Activated T-cell treated with anti-CD3 and anti-CD28 coated beads for 48 hours (primary cell): ENCODE results near the gene ANKRD44.

Source experiments
- DNase-seq: peaks from one replicate; pipeline ENCODE4 v3.0.0-alpha.2; 2020; ENCODE audit warnings: low read depth

Gene ANKRD44

DNA sequence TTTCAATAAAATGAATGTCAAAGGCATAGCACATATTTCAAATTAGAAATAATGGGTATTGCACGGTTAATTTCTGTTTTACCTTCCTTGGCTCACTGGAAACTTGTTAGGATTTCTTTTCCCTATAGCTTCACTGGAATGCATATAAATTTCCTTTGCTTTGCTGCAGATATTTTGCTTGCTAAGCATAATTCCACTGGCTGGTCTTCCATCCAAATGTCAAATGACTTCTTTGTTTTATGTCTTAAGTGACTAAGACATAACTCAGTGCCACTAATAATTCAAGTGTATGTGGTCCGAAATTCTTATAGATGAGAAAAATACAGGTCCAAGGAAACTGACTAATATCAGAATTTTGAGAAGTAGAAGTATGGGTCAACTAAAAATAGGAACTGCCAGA is 201.3 kb downstream of the ANKRD44 start:
- no peak for DNase-seq

- no peak for DNase-seq
Observed at GRCh38 chr2:197108758-197109157, 201.8 kb downstream of the ANKRD44 start.

- DNase-seq, result no peak
Observed at GRCh38 chr2:197107291-197108269, 203.0 kb downstream of the ANKRD44 start.

DNA sequence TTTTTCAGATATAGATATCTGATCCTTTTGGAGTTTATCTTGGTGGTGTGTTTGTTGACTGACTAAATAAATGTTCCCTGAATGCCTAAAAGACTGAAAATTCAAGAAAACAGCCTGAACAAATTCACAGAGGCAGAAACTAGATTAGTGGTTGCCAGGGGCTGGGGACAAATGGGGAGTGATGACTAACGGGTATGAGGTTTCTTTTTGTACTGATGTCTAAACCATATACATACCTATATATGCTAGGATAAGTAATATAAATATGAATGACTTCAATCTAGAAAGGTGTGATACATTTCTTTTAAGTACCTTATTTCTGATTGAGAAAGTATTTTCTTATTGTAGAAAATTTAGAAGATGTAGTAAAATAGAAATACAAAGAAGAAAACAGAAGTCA is 207.2 kb downstream of the ANKRD44 start:
- DNase-seq, result no peak

- no peak for DNase-seq
Observed at GRCh38 chr2:197102231-197102630, 208.3 kb downstream of the ANKRD44 start.

DNA sequence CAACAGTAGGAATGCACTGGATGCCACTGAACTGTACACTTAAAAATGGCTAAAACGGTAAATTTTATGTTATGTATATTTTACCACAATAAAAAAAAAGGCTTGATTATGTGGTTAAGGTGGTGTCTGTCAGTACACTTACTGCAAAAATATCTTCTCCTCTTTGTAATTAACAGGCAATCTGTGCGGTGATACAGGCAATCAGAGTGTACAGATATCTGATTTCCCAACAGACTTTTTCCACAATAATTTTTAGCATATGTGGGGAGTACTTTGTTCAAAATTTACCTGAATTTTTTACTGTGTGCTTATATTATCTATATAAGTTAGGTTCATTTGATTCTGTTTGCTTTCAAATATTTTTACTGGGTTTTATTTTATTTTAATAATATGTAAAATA is 209.1 kb downstream of the ANKRD44 start:
- DNase-seq, result no peak

GRCh38 chr2:197097578-197098366 is 212.8 kb downstream of the ANKRD44 start:
- DNase-seq, result no peak

DNA sequence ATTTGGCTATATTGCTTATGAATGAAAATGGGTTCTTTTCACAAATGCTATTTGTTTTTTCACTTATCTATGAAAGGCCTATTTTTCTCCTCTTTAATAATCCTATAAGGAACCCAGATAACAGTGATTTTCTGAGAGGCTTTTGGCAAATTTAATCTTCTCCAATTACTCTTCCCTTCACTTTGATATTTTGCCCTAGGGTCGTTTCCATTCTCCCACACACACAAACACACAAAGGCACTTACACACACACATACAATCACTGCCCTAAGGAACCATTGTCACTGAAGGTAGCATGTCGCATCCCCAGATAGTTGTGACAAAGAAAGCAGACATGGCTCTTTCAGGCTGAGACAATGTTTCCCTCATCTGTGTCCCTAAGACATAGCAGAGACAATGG is 213.9 kb downstream of the ANKRD44 start:
- no peak for DNase-seq

- DNase-seq, result no peak
Observed at GRCh38 chr2:197092431-197092830, 218.1 kb downstream of the ANKRD44 start.

DNA sequence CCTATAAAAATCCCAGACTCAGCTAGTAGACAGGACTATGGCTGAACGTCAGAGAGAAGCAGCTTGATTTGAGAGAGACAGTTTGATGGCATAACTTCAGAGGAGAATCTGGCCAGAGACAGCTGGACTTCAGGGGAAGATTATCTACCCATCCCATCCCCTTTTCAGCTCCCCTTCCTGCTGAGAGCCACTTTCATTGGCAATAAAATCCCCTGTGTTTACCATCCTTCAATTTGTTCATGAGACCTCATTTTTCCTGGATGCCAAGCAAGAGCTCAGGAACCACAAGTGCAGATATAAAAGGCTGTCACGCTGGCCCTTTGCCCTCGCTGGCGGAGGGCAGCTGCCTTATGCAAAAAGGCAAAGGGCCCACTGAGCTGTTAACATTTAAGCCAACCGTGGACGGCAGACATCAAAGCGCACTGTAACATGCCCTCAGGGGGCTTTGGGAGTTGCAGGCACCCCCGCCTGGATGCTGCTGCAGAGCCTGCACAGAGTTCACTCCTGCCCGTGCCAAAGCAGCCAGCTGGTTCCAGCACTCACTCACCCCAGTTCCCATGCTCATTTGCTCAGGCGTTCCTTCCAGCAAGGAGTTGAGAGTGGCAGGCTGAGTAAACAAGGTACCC is 219.7 kb downstream of the ANKRD44 start:
- no peak for DNase-seq

- DNase-seq, result no peak
Observed at GRCh38 chr2:197089655-197090054, 220.9 kb downstream of the ANKRD44 start.

DNA sequence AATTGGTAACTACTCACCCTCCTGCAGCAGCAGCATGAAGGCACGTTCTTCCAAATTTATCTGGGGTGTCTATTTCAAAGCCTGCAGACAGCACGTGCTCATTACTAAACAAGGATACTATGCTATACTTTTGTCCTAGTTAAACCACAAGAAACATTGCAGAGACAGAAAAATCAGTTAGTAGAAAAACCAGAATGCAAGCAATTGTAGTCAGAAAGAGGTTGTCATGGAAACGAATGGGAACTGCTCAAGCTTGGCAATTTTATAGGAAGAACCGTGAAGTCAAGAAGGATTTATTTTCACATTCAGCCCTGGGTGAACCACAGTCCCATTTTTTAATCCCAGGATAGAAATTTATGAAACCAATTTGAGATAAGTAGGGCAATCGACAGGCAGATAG is 221.9 kb downstream of the ANKRD44 start:
- DNase-seq, result no peak

DNA sequence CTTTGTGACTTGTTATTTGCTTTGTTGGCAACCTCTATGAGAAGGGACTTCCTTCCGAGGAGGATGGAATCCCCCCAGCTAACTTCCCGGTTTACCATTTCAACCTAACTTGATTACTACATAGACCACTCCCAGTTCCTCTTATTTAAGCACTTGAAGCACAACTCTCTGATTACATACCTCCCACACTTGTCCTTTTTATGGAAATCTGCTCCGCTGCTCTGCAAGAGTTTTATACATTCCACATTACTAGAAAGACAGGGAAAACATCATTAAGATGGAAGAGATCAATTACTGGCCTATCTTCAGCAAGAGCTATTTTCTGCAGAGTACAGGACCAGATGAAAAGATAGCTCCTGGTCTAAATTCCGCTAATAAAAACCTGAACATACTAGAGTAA is 224.1 kb downstream of the ANKRD44 start:
- no peak for DNase-seq

- no peak for DNase-seq
Observed at GRCh38 chr2:197085665-197086064, 224.9 kb downstream of the ANKRD44 start.

DNA sequence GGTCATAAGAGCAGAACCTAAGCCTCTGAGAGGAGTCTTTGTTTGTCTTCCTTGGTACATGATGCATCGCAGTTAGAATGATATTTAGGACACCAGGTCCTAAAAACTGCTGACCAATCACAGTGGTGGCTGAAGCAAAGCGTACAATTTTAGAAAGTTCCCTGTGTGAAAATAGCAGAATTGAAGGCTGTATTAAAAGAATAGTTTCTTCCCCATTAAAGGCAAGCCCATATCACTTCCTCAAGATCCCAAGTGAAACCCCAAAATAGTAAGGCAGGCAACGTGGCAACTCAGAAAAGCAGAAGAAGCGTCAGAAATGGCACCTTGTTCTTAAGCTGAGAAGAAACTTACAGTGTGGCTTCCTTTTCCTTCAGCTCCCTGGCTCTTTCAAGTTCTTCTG is 229.3 kb downstream of the ANKRD44 start:
- no peak for DNase-seq

DNA sequence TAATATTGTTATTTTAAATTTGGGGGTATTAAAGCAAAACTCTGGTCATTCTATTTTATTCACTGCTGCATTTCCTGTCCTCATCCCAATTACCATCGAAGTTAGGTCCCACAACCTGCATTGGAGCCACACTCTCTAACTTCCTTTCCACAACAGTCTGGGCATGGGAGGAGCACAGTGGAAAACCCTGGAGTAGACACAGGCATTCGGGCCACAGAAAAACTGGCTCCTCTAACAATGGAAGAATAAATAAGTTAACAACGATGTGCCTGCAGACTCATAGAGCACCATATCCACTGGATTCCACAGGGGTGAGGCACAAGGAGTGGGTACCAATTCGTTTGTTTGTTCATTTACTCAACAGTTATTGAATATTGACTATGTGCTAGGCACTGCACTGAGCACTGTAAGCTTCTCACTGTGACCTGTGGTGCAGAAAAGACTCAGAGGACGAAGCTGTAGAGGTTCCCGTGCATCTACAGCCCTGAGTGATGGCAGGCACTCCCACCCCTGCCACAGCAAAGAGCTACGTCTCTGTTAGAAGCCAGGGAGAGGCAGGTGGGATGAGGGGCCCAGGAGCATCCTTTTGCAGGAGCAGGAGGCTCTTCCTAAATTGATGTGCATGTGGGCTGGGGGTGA is 229.9 kb downstream of the ANKRD44 start:
- DNase-seq, result no peak

- no peak for DNase-seq
Observed at GRCh38 chr2:197079832-197080555, 230.6 kb downstream of the ANKRD44 start.

GRCh38 chr2:197079414-197079813 is 231.2 kb downstream of the ANKRD44 start:
- no peak for DNase-seq

- no peak for DNase-seq
Observed at GRCh38 chr2:197078535-197078934, 232.0 kb downstream of the ANKRD44 start.

- no peak for DNase-seq
Observed at GRCh38 chr2:197077336-197077735, 233.2 kb downstream of the ANKRD44 start.

- no peak for DNase-seq
Observed at GRCh38 chr2:197076652-197077051, 233.9 kb downstream of the ANKRD44 start.
